ENCODE results near the gene TMCC1. TPM values are rescaled to one million over a fixed set of nuclear protein-coding genes. Genes with fewer than 3 reads are reported as not detected.

Gene TMCC1
- total RNA-seq, 1 donor from 2014 or later: 25.9 TPM

DNA sequence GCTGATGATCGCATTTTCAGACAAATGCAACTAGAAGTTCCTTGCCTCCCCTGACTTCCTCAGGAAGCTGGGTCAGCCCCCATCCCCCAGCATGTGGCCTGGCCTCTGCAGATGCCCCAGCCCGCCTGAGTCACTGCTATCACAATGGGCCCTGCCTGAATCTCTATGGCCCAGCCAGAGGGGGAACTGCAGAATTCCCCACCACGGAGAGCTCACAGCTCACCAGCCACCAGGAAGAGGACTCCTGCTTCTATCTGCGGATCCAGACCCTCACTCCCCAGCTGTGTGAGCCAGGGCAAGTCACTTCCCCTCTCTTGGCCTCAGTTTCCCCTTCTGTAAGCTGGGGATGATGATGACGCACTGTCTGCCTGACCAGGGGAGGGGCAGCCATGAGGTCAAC is 293.9 kb downstream of the TMCC1 start:
- no peak overlapping the region for H3K27ac Mint-ChIP-seq
- H3K9me3 Mint-ChIP-seq: no peaks in the 10 kb centered on the region
- TF ChIP-seq, protein P1, sequence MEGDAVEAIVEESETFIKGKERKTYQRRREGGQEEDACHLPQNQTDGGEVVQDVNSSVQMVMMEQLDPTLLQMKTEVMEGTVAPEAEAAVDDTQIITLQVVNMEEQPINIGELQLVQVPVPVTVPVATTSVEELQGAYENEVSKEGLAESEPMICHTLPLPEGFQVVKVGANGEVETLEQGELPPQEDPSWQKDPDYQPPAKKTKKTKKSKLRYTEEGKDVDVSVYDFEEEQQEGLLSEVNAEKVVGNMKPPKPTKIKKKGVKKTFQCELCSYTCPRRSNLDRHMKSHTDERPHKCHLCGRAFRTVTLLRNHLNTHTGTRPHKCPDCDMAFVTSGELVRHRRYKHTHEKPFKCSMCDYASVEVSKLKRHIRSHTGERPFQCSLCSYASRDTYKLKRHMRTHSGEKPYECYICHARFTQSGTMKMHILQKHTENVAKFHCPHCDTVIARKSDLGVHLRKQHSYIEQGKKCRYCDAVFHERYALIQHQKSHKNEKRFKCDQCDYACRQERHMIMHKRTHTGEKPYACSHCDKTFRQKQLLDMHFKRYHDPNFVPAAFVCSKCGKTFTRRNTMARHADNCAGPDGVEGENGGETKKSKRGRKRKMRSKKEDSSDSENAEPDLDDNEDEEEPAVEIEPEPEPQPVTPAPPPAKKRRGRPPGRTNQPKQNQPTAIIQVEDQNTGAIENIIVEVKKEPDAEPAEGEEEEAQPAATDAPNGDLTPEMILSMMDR (IDR thresholded peaks at IDR 0.05): no peak
- intact Hi-C loops (cut with micrococcal nuclease): no loop called here
- no peaks in the 10 kb centered on the region for H3K36me3 Mint-ChIP-seq (ENCODE audit: low read depth)
- ATAC-seq (ENCODE audit: low read depth) (no peak), DNase-seq (no peak)
- POLR2A ChIA-PET: no interaction called here
- no peak overlapping the region for H3K4me3 Mint-ChIP-seq
- H3K4me1 Mint-ChIP-seq: no peaks in the 10 kb centered on the region
- H3K27me3 Mint-ChIP-seq: peaks cover 7% of the 10 kb centered on the region
- CTCF ChIA-PET: no interaction called here

DNA sequence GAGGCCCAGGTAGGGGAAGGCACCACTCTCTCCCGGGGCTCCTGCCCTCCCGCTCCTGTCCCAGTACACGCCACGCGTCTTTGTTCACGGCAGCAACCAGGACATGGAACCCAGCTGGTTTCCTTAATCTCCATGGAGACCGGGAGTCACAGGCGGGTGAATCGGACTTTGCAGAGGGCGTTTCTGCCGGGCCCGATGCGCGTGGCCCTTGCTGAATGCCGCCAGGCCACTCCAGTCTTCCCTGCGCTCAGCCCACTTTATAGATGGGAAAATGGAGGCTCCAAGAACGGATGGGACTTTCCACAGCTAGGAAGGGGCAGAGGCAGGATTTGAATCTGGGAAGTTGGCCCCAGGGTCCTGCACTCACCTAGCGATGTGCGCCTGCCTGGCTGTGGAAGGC is 294.4 kb downstream of the TMCC1 start:
- DNase-seq: no peak
- POLR2A ChIA-PET: no interaction called here
- H3K4me3 Mint-ChIP-seq: no peak overlapping the region
- no peak for ATAC-seq (ENCODE audit: low read depth)
- intact Hi-C loops (cut with micrococcal nuclease): no loop called here
- no peaks in the 10 kb centered on the region for H3K36me3 Mint-ChIP-seq (ENCODE audit: low read depth)
- peaks cover 2% of the 10 kb centered on the region for H3K4me1 Mint-ChIP-seq
- H3K27ac Mint-ChIP-seq: no peak overlapping the region
- TF ChIP-seq, protein P1 (IDR thresholded peaks at IDR 0.05): no peak
- CTCF ChIA-PET: no interaction called here
- H3K9me3 Mint-ChIP-seq: no peaks in the 10 kb centered on the region
- peaks cover 5% of the 10 kb centered on the region for H3K27me3 Mint-ChIP-seq

DNA sequence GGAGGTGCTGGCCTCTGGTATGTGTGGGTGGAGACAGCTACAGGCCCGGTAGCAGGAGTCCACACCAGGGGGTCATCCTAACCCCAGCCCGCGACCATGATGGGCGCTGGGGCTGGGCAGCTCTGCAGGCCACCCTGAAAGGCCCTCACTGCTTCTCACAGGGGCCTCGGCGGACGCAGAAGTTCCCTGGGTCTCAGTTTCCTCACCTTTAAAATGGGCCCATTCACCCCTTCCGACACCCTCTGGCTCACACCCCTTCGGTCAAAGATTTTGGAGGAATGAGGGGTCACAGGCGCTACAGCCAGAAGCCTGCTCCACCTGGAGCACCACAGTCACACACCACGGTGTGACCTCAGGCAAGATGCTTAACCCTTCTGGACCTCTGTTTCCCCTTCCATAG is 295.0 kb downstream of the TMCC1 start:
- POLR2A ChIA-PET: no interaction called here
- no peaks in the 10 kb centered on the region for H3K36me3 Mint-ChIP-seq (ENCODE audit: low read depth)
- H3K9me3 Mint-ChIP-seq: no peaks in the 10 kb centered on the region
- no peak for ATAC-seq (ENCODE audit: low read depth)
- CTCF ChIA-PET: no interaction called here
- TF ChIP-seq, protein P1 (IDR thresholded peaks at IDR 0.05): no peak
- no peak overlapping the region for H3K27ac Mint-ChIP-seq
- intact Hi-C loops (cut with micrococcal nuclease): no loop called here
- no peak overlapping the region for H3K4me3 Mint-ChIP-seq
- DNase-seq: no peak
- H3K4me1 Mint-ChIP-seq: peaks cover 8% of the 10 kb centered on the region
- peaks cover 8% of the 10 kb centered on the region for H3K27me3 Mint-ChIP-seq

DNA sequence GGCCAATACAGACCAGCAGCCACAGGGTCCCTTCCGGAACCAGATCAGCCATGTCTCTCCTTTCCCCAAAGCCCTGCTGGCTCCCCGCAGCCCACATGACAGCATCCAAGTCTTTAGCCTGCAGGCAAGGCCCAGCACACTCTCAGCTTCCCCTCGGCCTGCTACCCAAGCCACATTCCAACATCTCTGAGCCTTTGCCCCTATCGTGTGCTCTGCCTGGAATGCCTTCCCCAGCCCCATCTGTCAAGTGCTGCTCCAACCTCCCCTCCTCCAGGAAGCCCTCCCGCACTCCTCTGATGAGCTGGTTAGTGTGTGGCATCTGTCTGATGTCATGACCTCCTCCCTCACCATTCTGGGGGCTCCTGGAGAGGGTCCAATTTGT is 295.5 kb downstream of the TMCC1 start:
- H3K36me3 Mint-ChIP-seq (ENCODE audit: low read depth): no peaks in the 10 kb centered on the region
- H3K27me3 Mint-ChIP-seq: peaks cover 8% of the 10 kb centered on the region
- peaks cover 13% of the 10 kb centered on the region for H3K4me1 Mint-ChIP-seq
- POLR2A ChIA-PET: no interaction called here
- intact Hi-C loops (cut with micrococcal nuclease): no loop called here
- H3K4me3 Mint-ChIP-seq: no peak overlapping the region
- ATAC-seq (ENCODE audit: low read depth): no peak
- DNase-seq: no peak
- H3K9me3 Mint-ChIP-seq: no peaks in the 10 kb centered on the region
- CTCF ChIA-PET: no interaction called here
- TF ChIP-seq, protein P1 (IDR thresholded peaks at IDR 0.05): no peak
- no peak overlapping the region for H3K27ac Mint-ChIP-seq

Other genes starting within 250 kb of the TMCC1 start
- gene TRH, start 81.0 kb upstream of the TMCC1 start, total RNA-seq: not detected in 2 replicates
- gene ALG1L2, start 188.1 kb upstream of the TMCC1 start, total RNA-seq: 3.5 and 4.6 TPM in 2 replicates

Data from activated B cell treated with CpG ODN at 0.5 μM for 24 hours (primary cell).